ENCODE results near the gene PDCD1.

Gene PDCD1

GRCh38 chr2:241901018-241901380, 42.3 kb upstream of the PDCD1 start:
- TF ChIP-seq CTCF (IDR thresholded peaks at IDR 0.05; ENCODE audit: borderline replicate concordance, extremely low read depth, low read length, poor library complexity, severe bottlenecking) (no peak), EZH2 (IDR thresholded peaks at IDR 0.05; ENCODE audit: borderline replicate concordance, low read depth, low read length, severe bottlenecking) (no peak)
- H2AFZ ChIP-seq (ENCODE audit: low read depth, low read length) = no peak overlapping the region
- no peak overlapping the region for H3K4me3 ChIP-seq (ENCODE audit: low read depth in 1 of 2, low read length in 2 of 2)
- H4K20me1 ChIP-seq (ENCODE audit: insufficient read depth, low read length) = peaks cover 24% of the 10 kb centered on the region
- H3K36me3 ChIP-seq (ENCODE audit: insufficient read depth, low read length) = peaks cover 17% of the 10 kb centered on the region
- no peak overlapping the region for H3K4me2 ChIP-seq (ENCODE audit: insufficient read depth, low read length)
- peaks cover 11% of the 10 kb centered on the region; the same call in 1 of the 2 replicates for H3K79me2 ChIP-seq (ENCODE audit: insufficient read depth, low read length)
- H3K27me3 ChIP-seq (ENCODE audit: insufficient read depth, low read length, poor library complexity) = no peaks in the 10 kb centered on the region
- no peaks in the 10 kb centered on the region for H3K4me1 ChIP-seq (ENCODE audit: insufficient read depth, low read length)
- H3K27ac ChIP-seq (ENCODE audit: low read length) = no peak overlapping the region
- ATAC-seq (ENCODE audit: insufficient read depth, low read depth) (no peak), DNase-seq (no peak)
- H3K9ac ChIP-seq (ENCODE audit: low read depth, low read length) = no peak overlapping the region
- H3K9me3 ChIP-seq (ENCODE audit: insufficient read depth, low read length, severe bottlenecking) = no peaks in the 10 kb centered on the region

DNA sequence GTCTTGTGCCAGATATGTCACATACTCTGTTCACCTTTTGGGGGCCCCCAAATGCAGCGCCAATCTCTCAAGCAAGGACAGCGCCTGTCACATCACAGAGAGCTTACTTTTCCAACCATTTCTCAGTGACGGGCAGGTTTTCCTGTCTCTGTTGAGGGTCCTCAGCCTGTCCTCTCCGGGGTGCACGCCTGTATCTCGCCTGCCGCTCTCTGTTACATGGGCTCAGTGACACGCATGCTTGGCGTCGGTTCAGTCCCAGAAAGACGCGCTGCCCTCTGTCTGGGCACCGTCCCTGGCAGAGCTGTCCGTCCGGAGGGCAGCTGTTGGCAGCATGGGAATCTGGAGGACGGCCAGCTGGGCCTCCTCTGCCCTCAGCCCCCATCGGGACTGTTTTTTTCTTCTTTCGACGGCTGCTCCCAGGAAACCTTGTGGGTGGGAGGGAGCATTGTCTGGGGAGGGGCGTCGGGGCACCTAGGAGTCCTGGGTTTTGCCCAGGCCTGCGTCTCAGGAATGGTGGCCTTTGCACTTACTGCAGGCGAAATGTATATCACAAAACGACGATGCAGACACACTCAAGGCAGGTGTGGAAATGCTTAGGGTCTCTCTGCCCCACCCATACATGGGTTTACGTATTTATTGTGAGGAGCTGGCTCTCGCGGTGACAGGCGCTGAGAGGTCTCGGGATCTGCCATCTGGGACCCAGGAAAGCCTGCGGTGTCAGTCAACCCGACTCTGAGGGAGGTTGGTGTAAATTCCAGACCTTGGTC, 41.7 kb upstream of the PDCD1 start:
- no peak overlapping the region for H3K9ac ChIP-seq (ENCODE audit: low read depth, low read length)
- H3K4me3 ChIP-seq (ENCODE audit: low read depth in 1 of 2, low read length in 2 of 2) = no peak overlapping the region
- H4K20me1 ChIP-seq (ENCODE audit: insufficient read depth, low read length) = peaks cover 27% of the 10 kb centered on the region

DNA sequence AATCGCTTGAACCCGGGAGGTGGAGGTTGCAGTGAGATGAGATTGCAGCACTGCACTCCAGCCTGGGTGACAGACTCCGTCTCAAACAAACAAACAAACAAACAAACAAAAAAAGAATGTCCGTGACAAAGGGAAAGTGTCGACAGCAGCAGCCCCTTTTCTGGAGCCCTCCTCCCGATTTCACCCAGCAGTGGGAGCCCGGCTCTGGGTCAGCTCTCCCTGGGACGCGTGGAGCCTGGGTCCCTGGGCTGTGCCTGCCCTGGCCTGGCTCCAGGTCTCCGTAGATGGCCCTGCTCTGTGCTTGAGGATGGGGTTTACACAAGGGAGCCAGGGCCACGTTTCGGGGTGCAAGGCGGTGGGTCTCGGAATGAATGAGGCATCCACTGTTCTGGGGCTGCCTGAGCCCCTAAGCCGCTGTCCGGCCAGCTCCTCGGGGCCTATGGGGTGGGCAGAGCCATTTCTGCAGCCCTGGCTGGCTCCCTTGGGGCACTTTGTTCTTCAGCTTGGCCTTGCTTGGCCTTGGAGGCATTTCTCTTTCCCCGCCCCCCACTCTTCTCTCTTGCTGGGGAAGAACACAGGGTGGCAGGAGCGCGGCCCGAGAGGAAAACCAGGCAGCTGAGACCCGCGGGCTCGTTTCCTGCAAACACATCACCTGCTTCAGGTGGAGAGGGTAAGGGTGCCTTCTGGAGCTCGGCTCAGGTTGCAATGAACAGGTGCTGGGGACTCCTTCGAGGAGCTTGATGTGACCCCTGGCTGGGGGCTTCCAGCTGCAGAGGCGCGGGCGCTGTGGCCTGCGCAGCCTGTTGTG, 40.0 kb upstream of the PDCD1 start:
- DNase-seq (no peak), ATAC-seq (ENCODE audit: insufficient read depth, low read depth) (no peak)
- Histone ChIP-seq H2AFZ (ENCODE audit: low read depth, low read length) (no peak overlapping the region), H3K9me3 (ENCODE audit: insufficient read depth, low read length, severe bottlenecking) (no peaks in the 10 kb centered on the region), H3K4me2 (ENCODE audit: insufficient read depth, low read length) (no peak overlapping the region), H3K36me3 (ENCODE audit: insufficient read depth, low read length) (peaks cover 17% of the 10 kb centered on the region), H3K79me2 (ENCODE audit: insufficient read depth, low read length) (peaks cover 7% of the 10 kb centered on the region; the same call in 1 of the 2 replicates), H3K27me3 (ENCODE audit: insufficient read depth, low read length, poor library complexity) (no peaks in the 10 kb centered on the region), H3K4me1 (ENCODE audit: insufficient read depth, low read length) (no peaks in the 10 kb centered on the region), H4K20me1 (ENCODE audit: insufficient read depth, low read length) (peaks cover 36% of the 10 kb centered on the region), H3K27ac (ENCODE audit: low read length) (no peak overlapping the region), H3K9ac (ENCODE audit: low read depth, low read length) (no peak overlapping the region), H3K4me3 (ENCODE audit: low read depth in 1 of 2, low read length in 2 of 2) (no peak overlapping the region)
- no peak for TF ChIP-seq EZH2 (IDR thresholded peaks at IDR 0.05; ENCODE audit: borderline replicate concordance, low read depth, low read length, severe bottlenecking)
- TF ChIP-seq CTCF (IDR thresholded peaks at IDR 0.05; ENCODE audit: borderline replicate concordance, extremely low read depth, low read length, poor library complexity, severe bottlenecking) = no peak

More for the DNA sequence above, 41.7 kb upstream of the PDCD1 start:
- no peaks in the 10 kb centered on the region for H3K9me3 ChIP-seq (ENCODE audit: insufficient read depth, low read length, severe bottlenecking)
- H3K79me2 ChIP-seq (ENCODE audit: insufficient read depth, low read length) = peaks cover 11% of the 10 kb centered on the region; the same call in 1 of the 2 replicates
- H3K4me1 ChIP-seq (ENCODE audit: insufficient read depth, low read length) = no peaks in the 10 kb centered on the region
- H2AFZ ChIP-seq (ENCODE audit: low read depth, low read length) = no peak overlapping the region
- no peak overlapping the region for H3K4me2 ChIP-seq (ENCODE audit: insufficient read depth, low read length)
- H3K36me3 ChIP-seq (ENCODE audit: insufficient read depth, low read length) = peaks cover 17% of the 10 kb centered on the region
- DNase-seq (no peak), ATAC-seq (ENCODE audit: insufficient read depth, low read depth) (no peak)
- TF ChIP-seq CTCF (IDR thresholded peaks at IDR 0.05; ENCODE audit: borderline replicate concordance, extremely low read depth, low read length, poor library complexity, severe bottlenecking) (no peak), EZH2 (IDR thresholded peaks at IDR 0.05; ENCODE audit: borderline replicate concordance, low read depth, low read length, severe bottlenecking) (no peak)
- no peak overlapping the region for H3K27ac ChIP-seq (ENCODE audit: low read length)
- H3K27me3 ChIP-seq (ENCODE audit: insufficient read depth, low read length, poor library complexity) = no peaks in the 10 kb centered on the region
